ENCODE results near the gene STX19.

The STX19 gene

GRCh38 chr3:94043285-94043684 lies 14.9 kb upstream of the STX19 start:
- no peak for DNase-seq (ENCODE audit: low read depth)
- H3K4me3 ChIP-seq (ENCODE audit: low read depth, low read length): no peak overlapping the region
- no peak for TF ChIP-seq CTCF (IDR thresholded peaks at IDR 0.05; ENCODE audit: low read depth, low read length, missing control alignments)
- in situ Hi-C loops (cut with HindIII; ENCODE audit: low sequenced_read_pairs): no loop called here

DNA sequence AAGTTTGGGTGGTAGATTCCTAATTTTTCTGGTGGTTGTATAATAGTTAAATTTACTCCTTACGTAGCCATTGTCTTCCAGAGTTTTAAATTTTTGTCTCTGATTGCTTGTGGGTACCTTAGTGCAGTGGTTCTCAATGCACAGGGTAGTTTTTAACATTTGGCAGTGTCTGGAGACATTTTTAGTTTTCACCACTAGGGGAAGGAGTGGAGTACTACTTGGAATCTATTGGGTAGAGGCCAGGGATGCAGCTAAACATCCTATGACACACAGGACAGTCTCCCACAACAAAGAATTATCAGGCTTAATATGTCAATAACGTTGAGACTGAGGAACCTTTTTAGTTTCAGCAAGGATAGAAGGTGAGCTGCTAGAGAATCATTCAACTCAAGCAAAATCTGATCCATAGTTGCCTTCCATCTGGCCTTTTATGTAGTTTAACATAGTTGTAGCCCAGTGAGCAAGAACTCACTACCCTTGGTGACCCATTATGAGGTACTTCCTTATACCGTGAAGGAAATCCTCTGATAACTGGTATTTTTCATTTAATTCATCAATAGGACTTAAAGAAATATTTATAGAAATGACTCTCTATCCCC lies 8.6 kb upstream of the STX19 start:
- in situ Hi-C loops (cut with HindIII; ENCODE audit: low sequenced_read_pairs): no loop called here
- DNase-seq (ENCODE audit: low read depth): no peak

GRCh38 chr3:94026623-94027022 lies 1.8 kb downstream of the STX19 start:
- DNase-seq (ENCODE audit: low read depth): no peak
- H3K4me3 ChIP-seq (ENCODE audit: low read depth, low read length): no peak overlapping the region
- no peak for TF ChIP-seq CTCF (IDR thresholded peaks at IDR 0.05; ENCODE audit: low read depth, low read length, missing control alignments)
- in situ Hi-C loops (cut with HindIII; ENCODE audit: low sequenced_read_pairs): no loop called here

More for the DNA sequence above, 8.6 kb upstream of the STX19 start:
- H3K4me3 ChIP-seq (ENCODE audit: low read depth, low read length): no peak overlapping the region
- peak; percentile 42 for TF ChIP-seq CTCF (IDR thresholded peaks at IDR 0.05; ENCODE audit: low read depth, low read length, missing control alignments)

- TF ChIP-seq CTCF (IDR thresholded peaks at IDR 0.05; ENCODE audit: low read depth, low read length, missing control alignments): no peak
- peak; percentile 37 for DNase-seq (ENCODE audit: low read depth)
- no peak overlapping the region for H3K4me3 ChIP-seq (ENCODE audit: low read depth, low read length)
- in situ Hi-C loops (cut with HindIII; ENCODE audit: low sequenced_read_pairs): no loop called here
These were observed 4.0 kb downstream of the STX19 start for GRCh38 chr3:94024385-94024784.

- no peak for TF ChIP-seq CTCF (IDR thresholded peaks at IDR 0.05; ENCODE audit: low read depth, low read length, missing control alignments)
- in situ Hi-C loops (cut with HindIII; ENCODE audit: low sequenced_read_pairs): no loop called here
These were observed 8.1 kb downstream of the STX19 start for GRCh38 chr3:94020293-94020692.

GRCh38 chr3:94019659-94020058 lies 8.7 kb downstream of the STX19 start:
- in situ Hi-C loops (cut with HindIII; ENCODE audit: low sequenced_read_pairs): no loop called here
- no peak for TF ChIP-seq CTCF (IDR thresholded peaks at IDR 0.05; ENCODE audit: low read depth, low read length, missing control alignments)
- no peak for DNase-seq (ENCODE audit: low read depth)
- no peak overlapping the region for H3K4me3 ChIP-seq (ENCODE audit: low read depth, low read length)

More at GRCh38 chr3:94020293-94020692, 8.1 kb downstream of the STX19 start:
- no peak for DNase-seq (ENCODE audit: low read depth)
- H3K4me3 ChIP-seq (ENCODE audit: low read depth, low read length): no peak overlapping the region

Data from astrocyte of the cerebellum (primary cell).